Muscle layer of colon (tissue), 2 donors: ENCODE data around the gene FLG.
"Not testable (repeated sequence)": the region's sequence is repeated elsewhere in the genome, so short reads cannot be mapped to it uniquely, and the experiment has no call there.

ENCODE experiments used
- H3K27ac ChIP-seq: one replicate; pipeline ENCODE4 v1.7.0; 2013; ENCODE audit warnings: low read depth, mild to moderate bottlenecking, low read length, moderate library complexity
- H3K27me3 ChIP-seq, 2 donors: one replicate each; pipeline ENCODE4 v1.7.0; 2013; ENCODE audit warnings: low read length in 2 of 2, mild to moderate bottlenecking in 2 of 2; ENCODE audit not compliant: insufficient read depth in 2 of 2, control insufficient read depth in 1 of 2
- H3K36me3 ChIP-seq: one replicate; pipeline ENCODE4 v1.7.0; 2013; ENCODE audit warnings: mild to moderate bottlenecking, low read length; ENCODE audit not compliant: insufficient read depth
- H3K4me1 ChIP-seq: one replicate; pipeline ENCODE4 v1.7.0; 2013; ENCODE audit warnings: mild to moderate bottlenecking, low read length; ENCODE audit not compliant: insufficient read depth
- H3K4me3 ChIP-seq, 2 donors: one replicate each; pipeline ENCODE4 v1.7.0; 2013; ENCODE audit warnings: low read length in 2 of 2, low read depth in 1 of 2, mild to moderate bottlenecking in 1 of 2, moderate library complexity in 1 of 2
- H3K9ac ChIP-seq: one replicate; pipeline ENCODE4 v1.7.0; 2013; ENCODE audit warnings: low read length
- H3K9me3 ChIP-seq: one replicate; pipeline ENCODE4 v1.7.0; 2013; ENCODE audit warnings: mild to moderate bottlenecking, low read length
- donor health status: abdominal sarcoma.
- donor health status: Adenocarcinoma of cecum.

Gene FLG

GRCh38 chr1:152328801-152329391 lies 3.9 kb upstream of the FLG start:
- Histone ChIP-seq H3K27ac (no peak overlapping the region), H3K4me3 (no peak overlapping the region), H3K36me3 (no peaks in the 10 kb centered on the region), H3K27me3 (no peaks in the 10 kb centered on the region), H3K9ac (no peak overlapping the region), H3K4me1 (no peaks in the 10 kb centered on the region), H3K9me3 (no peaks in the 10 kb centered on the region)

GRCh38 chr1:152313970-152314369 lies 11.1 kb downstream of the FLG start:
- no peak overlapping the region for H3K9ac ChIP-seq
- no peaks in the 10 kb centered on the region for H3K27me3 ChIP-seq
- no peaks in the 10 kb centered on the region for H3K9me3 ChIP-seq
- H3K36me3 ChIP-seq, result no peaks in the 10 kb centered on the region
- H3K27ac ChIP-seq, result no peak overlapping the region
- H3K4me1 ChIP-seq, result no peaks in the 10 kb centered on the region
- no peak overlapping the region for H3K4me3 ChIP-seq

- H3K36me3 ChIP-seq, result no peaks in the 10 kb centered on the region
- no peak overlapping the region for H3K27ac ChIP-seq
- no peak overlapping the region for H3K9ac ChIP-seq
- no peak overlapping the region for H3K4me3 ChIP-seq
- no peaks in the 10 kb centered on the region for H3K4me1 ChIP-seq
- no peaks in the 10 kb centered on the region for H3K27me3 ChIP-seq
- H3K9me3 ChIP-seq, result no peaks in the 10 kb centered on the region
These were observed 11.7 kb downstream of the FLG start for GRCh38 chr1:152313319-152313801.

DNA sequence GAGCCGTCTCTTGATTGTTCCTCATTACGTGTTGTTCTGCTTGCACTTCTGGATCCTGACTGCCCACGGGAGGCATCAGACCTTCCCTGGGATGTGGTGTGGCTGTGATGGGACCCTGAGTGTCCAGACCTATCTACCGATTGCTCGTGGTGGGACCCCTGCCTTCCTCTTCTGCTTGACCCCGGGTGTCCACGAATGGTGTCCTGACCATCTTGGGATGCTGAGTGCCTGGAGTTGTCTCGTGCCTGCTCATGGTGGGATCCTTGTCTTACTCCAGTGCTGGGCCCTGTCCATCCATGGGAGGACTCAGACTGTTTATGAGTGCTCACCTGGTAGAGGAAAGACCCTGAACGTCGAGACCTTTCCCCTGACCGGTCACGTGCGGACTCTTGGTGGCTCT lies 12.9 kb downstream of the FLG start:
- not testable (repeated sequence) for H3K9me3 ChIP-seq, H3K4me3 ChIP-seq, H3K27ac ChIP-seq, H3K4me1 ChIP-seq, H3K36me3 ChIP-seq, H3K27me3 ChIP-seq, H3K9ac ChIP-seq

DNA sequence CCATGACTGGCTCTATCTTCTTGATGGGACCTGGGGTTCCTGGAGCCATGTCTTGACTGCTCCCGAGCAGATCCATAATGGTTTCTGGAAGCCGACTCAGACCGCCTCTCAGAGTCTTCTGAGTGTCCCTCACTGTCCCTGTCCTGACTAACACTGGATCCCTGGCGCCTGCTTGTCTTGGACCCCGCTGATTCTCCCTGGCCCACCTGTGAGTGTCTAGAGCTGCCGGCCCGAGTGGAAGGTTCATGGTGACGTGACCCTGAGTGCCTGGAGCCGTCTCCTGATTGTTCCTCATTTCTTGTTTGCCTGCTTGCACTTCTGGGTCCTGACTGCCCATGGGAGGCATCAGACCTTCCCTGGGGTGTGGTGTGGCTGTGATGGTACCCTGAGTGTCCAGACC lies 15.1 kb downstream of the FLG start:
- H3K9me3 ChIP-seq, result no peaks in the 10 kb centered on the region
- H3K9ac ChIP-seq, result no peak overlapping the region
- no peaks in the 10 kb centered on the region for H3K4me1 ChIP-seq
- no peak overlapping the region for H3K4me3 ChIP-seq
- no peak overlapping the region for H3K27ac ChIP-seq
- no peaks in the 10 kb centered on the region for H3K36me3 ChIP-seq
- no peaks in the 10 kb centered on the region for H3K27me3 ChIP-seq

- not testable (repeated sequence) for H3K36me3 ChIP-seq, H3K9me3 ChIP-seq, H3K9ac ChIP-seq, H3K27me3 ChIP-seq, H3K4me1 ChIP-seq, H3K4me3 ChIP-seq, H3K27ac ChIP-seq
These were observed 15.6 kb downstream of the FLG start for GRCh38 chr1:152309320-152309901.

GRCh38 chr1:152308758-152309157 lies 16.3 kb downstream of the FLG start:
- H3K27me3 ChIP-seq, H3K36me3 ChIP-seq, H3K9me3 ChIP-seq, H3K27ac ChIP-seq, H3K4me3 ChIP-seq, H3K4me1 ChIP-seq, H3K9ac ChIP-seq: not testable (repeated sequence)

DNA sequence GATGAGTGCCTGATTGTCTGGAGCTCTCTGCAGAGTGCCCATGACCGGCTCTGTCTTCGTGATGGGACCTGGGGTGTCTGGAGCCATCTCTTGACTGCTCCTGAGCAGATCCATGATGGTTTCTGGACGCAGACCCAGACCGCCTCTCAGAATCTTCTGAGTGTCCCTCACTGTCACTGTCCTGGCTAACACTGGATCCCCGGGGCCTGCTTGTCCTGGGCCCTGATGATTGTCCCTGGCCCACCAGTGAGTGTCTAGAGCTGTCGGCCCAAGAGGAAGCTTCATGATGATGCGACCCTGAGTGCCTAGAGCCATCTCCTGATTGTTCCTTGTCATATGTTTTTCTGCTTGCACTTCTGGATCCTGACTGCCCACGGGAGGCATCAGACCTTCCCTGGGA lies 17.1 kb downstream of the FLG start:
- H3K9ac ChIP-seq, H3K27ac ChIP-seq, H3K27me3 ChIP-seq, H3K36me3 ChIP-seq, H3K9me3 ChIP-seq, H3K4me1 ChIP-seq, H3K4me3 ChIP-seq: not testable (repeated sequence)

GRCh38 chr1:152306123-152306522 lies 18.9 kb downstream of the FLG start:
- H3K27ac ChIP-seq, H3K27me3 ChIP-seq, H3K4me1 ChIP-seq, H3K9me3 ChIP-seq, H3K9ac ChIP-seq, H3K36me3 ChIP-seq, H3K4me3 ChIP-seq: not testable (repeated sequence)

GRCh38 chr1:152304773-152305172 lies 20.3 kb downstream of the FLG start:
- H3K9me3 ChIP-seq, H3K9ac ChIP-seq, H3K4me3 ChIP-seq, H3K27ac ChIP-seq, H3K36me3 ChIP-seq, H3K27me3 ChIP-seq, H3K4me1 ChIP-seq: not testable (repeated sequence)

DNA sequence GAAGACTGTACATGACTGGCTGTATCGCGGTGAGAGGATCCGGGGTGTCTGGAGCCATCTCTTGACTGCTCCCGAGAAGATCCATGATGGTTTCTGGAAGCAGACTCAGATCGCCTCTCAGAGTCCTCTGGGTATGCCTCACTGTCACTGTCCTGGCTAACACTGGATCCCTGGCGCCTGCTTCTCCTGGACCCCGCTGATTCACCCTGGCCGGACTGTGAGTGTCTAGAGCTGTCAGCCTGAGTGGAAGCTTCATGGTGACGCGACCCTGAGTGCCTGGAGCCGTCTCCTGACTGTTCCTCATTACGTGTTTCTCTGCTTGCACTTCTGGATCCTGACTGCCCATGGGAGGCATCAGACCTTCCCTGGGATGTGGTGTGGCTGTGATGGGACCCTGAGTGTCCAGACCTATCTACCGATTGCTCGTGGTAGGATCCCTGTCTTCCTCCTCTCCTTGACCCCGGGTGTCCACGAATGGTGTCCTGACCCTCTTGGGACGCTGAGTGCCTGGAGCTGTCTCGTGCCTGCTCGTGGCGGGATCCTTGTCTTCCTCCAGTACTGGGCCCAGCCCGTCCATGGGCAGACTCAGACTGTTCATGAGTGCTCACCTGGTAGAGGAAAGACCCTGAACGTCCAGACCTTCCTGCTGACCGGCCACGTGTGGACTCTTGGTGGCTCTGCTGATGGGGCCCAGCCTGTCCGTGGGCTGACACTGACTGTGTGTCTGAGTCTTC lies 21.7 kb downstream of the FLG start:
- not testable (repeated sequence) for H3K9ac ChIP-seq, H3K4me1 ChIP-seq, H3K36me3 ChIP-seq, H3K27me3 ChIP-seq, H3K27ac ChIP-seq, H3K9me3 ChIP-seq, H3K4me3 ChIP-seq

GRCh38 chr1:152256394-152256793 lies 68.6 kb downstream of the FLG start:
- H3K27me3 ChIP-seq, H3K4me1 ChIP-seq, H3K9me3 ChIP-seq, H3K27ac ChIP-seq, H3K9ac ChIP-seq, H3K36me3 ChIP-seq, H3K4me3 ChIP-seq: not testable (repeated sequence)
